HepG2 (cell line): ENCODE results near the gene KIAA0930. TPM values are rescaled to one million over a fixed set of nuclear protein-coding genes. Genes with fewer than 3 reads are reported as not detected.

Source experiments
- BCL3 ChIP-seq: sonication (generic); formaldehyde crosslinking; IDR thresholded peaks from 2 replicates; pipeline ENCODE4 v1.5.1; 2020; ENCODE audit warnings: mild to moderate bottlenecking, missing genetic modification reagents, moderate library complexity
- CBX5 ChIP-seq: sonication (generic); formaldehyde crosslinking; IDR thresholded peaks from 2 replicates; pipeline ENCODE4 v1.4.0; 2020; ENCODE audit warnings: missing genetic modification reagents, borderline replicate concordance
- EHMT2 ChIP-seq: fragments of 200-600 bp; sonication (generic); IDR thresholded peaks from 2 replicates; pipeline ENCODE4 v1.7.0; 2017; ENCODE audit warnings: antibody characterized with exemption, low read depth, low read length, borderline replicate concordance
- ELF4 ChIP-seq: sonication (generic); formaldehyde crosslinking; IDR thresholded peaks from 2 replicates; pipeline ENCODE4 v1.5.0; 2020; ENCODE audit warnings: missing genetic modification reagents, mild to moderate bottlenecking, moderate library complexity, borderline replicate concordance
- ETV6 ChIP-seq: sonication (generic); formaldehyde crosslinking; conservative IDR thresholded peaks from 2 replicates; pipeline ENCODE4 v1.4.0; 2020; ENCODE audit warnings: missing genetic modification reagents
- SOX5 ChIP-seq: IDR thresholded peaks from 2 replicates; pipeline ENCODE4 v1.6.1; 2016; ENCODE audit warnings: borderline replicate concordance
- TSC22D2 ChIP-seq: sonication (generic); formaldehyde crosslinking; IDR thresholded peaks from 2 replicates; pipeline ENCODE4 v1.5.1; 2020; ENCODE audit warnings: missing genetic modification reagents, mild to moderate bottlenecking, borderline replicate concordance
- ZBTB34 ChIP-seq: sonication (generic); formaldehyde crosslinking; IDR thresholded peaks from 2 replicates; pipeline ENCODE4 v1.8.0; 2022; ENCODE audit warnings: mild to moderate bottlenecking, missing genetic modification reagents
- ZNF280B ChIP-seq: sonication (generic); formaldehyde crosslinking; IDR thresholded peaks from 2 replicates; pipeline ENCODE4 v1.5.0; 2020; ENCODE audit warnings: missing genetic modification reagents, mild to moderate bottlenecking, borderline replicate concordance
- ZNF281 ChIP-seq: sonication (generic); formaldehyde crosslinking; IDR thresholded peaks from 2 replicates; pipeline ENCODE4 v1.4.0; 2020; ENCODE audit warnings: missing genetic modification reagents, borderline replicate concordance
- ZNF430 ChIP-seq: sonication (generic); formaldehyde crosslinking; IDR thresholded peaks from 2 replicates; pipeline ENCODE4 v1.9.0; 2021; ENCODE audit warnings: mild to moderate bottlenecking, missing genetic modification reagents
- ZNF543 ChIP-seq: sonication (generic); formaldehyde crosslinking; IDR thresholded peaks from 2 replicates; pipeline ENCODE4 v1.4.0; 2020; ENCODE audit warnings: mild to moderate bottlenecking, missing genetic modification reagents
- ZNF557 ChIP-seq: sonication (generic); formaldehyde crosslinking; IDR thresholded peaks from 2 replicates; pipeline ENCODE4 v1.4.0; 2020; ENCODE audit warnings: missing genetic modification reagents
- ZNF574 ChIP-seq: sonication (generic); formaldehyde crosslinking; IDR thresholded peaks from 2 replicates; pipeline ENCODE4 v1.4.0; 2020; ENCODE audit warnings: missing genetic modification reagents
- ZNF703 ChIP-seq: sonication (generic); formaldehyde crosslinking; IDR thresholded peaks from 2 replicates; pipeline ENCODE4 v1.5.1; 2020; ENCODE audit warnings: missing genetic modification reagents, mild to moderate bottlenecking, moderate library complexity, borderline replicate concordance
- ZNF713 ChIP-seq: sonication (generic); formaldehyde crosslinking; IDR thresholded peaks from 2 replicates; pipeline ENCODE4 v1.4.0; 2020; ENCODE audit warnings: mild to moderate bottlenecking, missing genetic modification reagents
- ZNF776 ChIP-seq: sonication (generic); formaldehyde crosslinking; IDR thresholded peaks from 2 replicates; pipeline ENCODE4 v1.4.0; 2020; ENCODE audit warnings: mild to moderate bottlenecking, missing genetic modification reagents
- polyA plus RNA-seq, 8 experiments: library from polyadenylated mRNA; depleted of rRNA in 3 of 8; stranded (reverse) in 7 of 8; unstranded in 1 of 8; fragments of >200 nt; fragmentation: Illumina TruSeq in 4 of 8; extraction: Trizol in 4 of 8; gene quantifications; 2 replicates each; pipeline versions ENCODE4 v1.2.1 to v1.2.3, GENCODE V29; 2011 to 2016; ENCODE audit warnings: low read depth in 4 of 8, missing spikeins in 1 of 8, mixed read lengths in 1 of 8; ENCODE audit not compliant: insufficient read depth in 1 of 8
- total RNA-seq, 5 experiments: library from RNA; depleted of rRNA; stranded (reverse); fragments of >200 nt; fragmentation: Illumina TruSeq; extraction: Trizol; gene quantifications; 2 replicates each; pipeline ENCODE4 v1.2.3, GENCODE V29; 2016; ENCODE audit warnings: low read depth in 1 of 5

KIAA0930 gene
- total and polyA plus RNA-seq, 2 of the 13 experiments (the other 11 are each of a cell fraction or from before 2014, with no cell fraction given): 27.0 to 38.2 TPM

- peak; percentile 57; the same call in 1 of the 2 replicates for TF ChIP-seq ZNF703
- peak; percentile 69 for TF ChIP-seq TSC22D2
- TF ChIP-seq ZNF543: peak; percentile 95
- TF ChIP-seq ETV6: peak; percentile 71; the same call in 1 of the 2 replicates
- peak; percentile 94 for TF ChIP-seq ZNF430 (CRISPR knock-in tag)
- TF ChIP-seq ZNF281 (CRISPR knock-in tag): no peak; the same call in 1 of the 2 replicates
- TF ChIP-seq ZNF557: no peak
- peak; percentile 82; the same call in 1 of the 2 replicates for TF ChIP-seq ZNF280B (CRISPR knock-in tag)
- no peak for TF ChIP-seq ZNF713
- no peak for TF ChIP-seq EHMT2
- peak; percentile 80; the same call in 1 of the 2 replicates for TF ChIP-seq ZBTB34 (CRISPR knock-in tag)
- peak; percentile 65; the same call in 1 of the 2 replicates for TF ChIP-seq SOX5 (CRISPR knock-in tag)
- TF ChIP-seq ELF4: no peak
- peak; percentile 84; the same call in 1 of the 2 replicates for TF ChIP-seq ZNF776 (CRISPR knock-in tag)
- no peak for TF ChIP-seq CBX5
- TF ChIP-seq BCL3 (CRISPR knock-in tag): peak; percentile 97
- peak; percentile 85 for TF ChIP-seq ZNF574 (CRISPR knock-in tag)
Measured at GRCh38 chr22:45163451-45164269, 77.0 kb downstream of the KIAA0930 start, which contains the start of gene NUP50 (continued).
